ENCODE results near the gene SURF6.

- TF ChIP-seq EZH2 (IDR thresholded peaks at IDR 0.05) (no peak), POLR2AphosphoS5 (IDR thresholded peaks at IDR 0.05; ENCODE audit: borderline replicate concordance, low read depth, low read length) (no peak), FOXP2 (optimal IDR thresholded peaks at IDR 0.05; ENCODE audit: control extremely low read depth, extremely low read length, insufficient read depth) (no peak)
Measured at GRCh38 chr9:133305731-133306130, 30.3 kb downstream of the SURF6 start.
